ENCODE results near the gene ASF1A. TPM values are rescaled to one million over a fixed set of nuclear protein-coding genes. Genes with fewer than 3 reads are reported as not detected.

Gene ASF1A
- total RNA-seq, 1 experiment from 2014 or later, result 79.9 TPM

DNA sequence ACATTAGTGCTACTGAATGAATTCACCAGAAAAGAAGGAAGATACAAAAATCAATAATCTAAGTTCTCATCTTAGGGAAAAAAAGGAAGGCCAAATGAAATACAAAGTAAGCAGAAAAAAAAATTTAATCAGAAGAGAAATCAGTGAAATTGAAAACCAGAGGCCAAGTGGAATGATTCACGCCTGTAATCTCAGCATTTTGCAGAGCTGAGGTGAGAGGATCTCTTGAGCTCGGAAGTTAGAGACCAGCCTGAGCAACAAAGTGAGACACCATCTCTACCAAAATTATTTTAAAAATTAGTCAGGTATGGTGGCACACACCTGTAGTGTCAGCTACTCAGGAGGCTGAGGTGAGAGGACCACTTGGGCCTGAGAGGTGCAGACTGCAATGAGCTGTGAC lies 21.2 kb upstream of the ASF1A start:
- no peaks in the 10 kb centered on the region for H3K9me3 ChIP-seq (ENCODE audit: low read length)
- no peak overlapping the region for H2AFZ ChIP-seq (ENCODE audit: low read length)
- H3K79me2 ChIP-seq (ENCODE audit: low read length), result peaks cover 81% of the 10 kb centered on the region
- no peaks in the 10 kb centered on the region for H3K27me3 ChIP-seq (ENCODE audit: low read length)
- peaks cover 9% of the 10 kb centered on the region for H3K4me1 ChIP-seq (ENCODE audit: low read length)
- no peaks in the 10 kb centered on the region for H3K36me3 ChIP-seq (ENCODE audit: insufficient read depth, low read length)
- no peak overlapping the region for H3K4me3 ChIP-seq (ENCODE audit: low read length)
- no peak for DNase-seq
- H4K20me1 ChIP-seq (ENCODE audit: insufficient read depth, low read depth, low read length), result no peaks in the 10 kb centered on the region
- no peak overlapping the region for H3K9ac ChIP-seq (ENCODE audit: low read length)
- no peak overlapping the region for H3K4me2 ChIP-seq (ENCODE audit: low read depth, low read length, poor library complexity, severe bottlenecking)
- H3K27ac ChIP-seq (ENCODE audit: low read length), result no peak overlapping the region
- no peaks in the 10 kb centered on the region for H3K9me2 ChIP-seq (replicated peaks; ENCODE audit: insufficient read depth, low read length)

DNA sequence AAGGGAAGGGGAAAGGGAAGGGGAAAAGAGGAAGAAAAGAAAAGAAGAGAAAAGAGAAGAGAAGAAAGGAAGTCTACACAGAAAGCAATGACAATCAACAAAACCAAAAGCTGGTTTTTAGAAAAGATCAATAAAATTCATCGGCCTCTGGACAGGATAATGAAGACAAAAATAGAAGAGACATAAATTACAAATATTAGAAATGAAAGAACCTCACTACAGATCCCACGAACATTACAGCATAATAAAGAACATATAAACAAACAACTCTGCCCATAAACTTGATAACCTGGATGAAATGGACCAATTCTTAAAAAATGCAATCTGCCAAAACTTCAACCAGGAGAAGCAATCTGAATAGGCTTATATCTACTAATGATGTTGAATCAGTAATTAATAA lies 20.7 kb upstream of the ASF1A start:
- no peaks in the 10 kb centered on the region for H3K36me3 ChIP-seq (ENCODE audit: insufficient read depth, low read length)
- H3K4me1 ChIP-seq (ENCODE audit: low read length), result peaks cover 10% of the 10 kb centered on the region
- peaks cover 86% of the 10 kb centered on the region for H3K79me2 ChIP-seq (ENCODE audit: low read length)
- H3K4me2 ChIP-seq (ENCODE audit: low read depth, low read length, poor library complexity, severe bottlenecking), result no peak overlapping the region
- no peaks in the 10 kb centered on the region for H3K9me2 ChIP-seq (replicated peaks; ENCODE audit: insufficient read depth, low read length)
- no peaks in the 10 kb centered on the region for H4K20me1 ChIP-seq (ENCODE audit: insufficient read depth, low read depth, low read length)
- no peak overlapping the region for H3K9ac ChIP-seq (ENCODE audit: low read length)
- H3K27me3 ChIP-seq (ENCODE audit: low read length), result no peaks in the 10 kb centered on the region
- H3K4me3 ChIP-seq (ENCODE audit: low read length), result no peak overlapping the region
- H3K9me3 ChIP-seq (ENCODE audit: low read length), result no peaks in the 10 kb centered on the region
- H3K27ac ChIP-seq (ENCODE audit: low read length), result peak overlapping the region; percentile 21; the same call in 1 of the 2 replicates
- no peak overlapping the region for H2AFZ ChIP-seq (ENCODE audit: low read length)
- no peak for DNase-seq

DNA sequence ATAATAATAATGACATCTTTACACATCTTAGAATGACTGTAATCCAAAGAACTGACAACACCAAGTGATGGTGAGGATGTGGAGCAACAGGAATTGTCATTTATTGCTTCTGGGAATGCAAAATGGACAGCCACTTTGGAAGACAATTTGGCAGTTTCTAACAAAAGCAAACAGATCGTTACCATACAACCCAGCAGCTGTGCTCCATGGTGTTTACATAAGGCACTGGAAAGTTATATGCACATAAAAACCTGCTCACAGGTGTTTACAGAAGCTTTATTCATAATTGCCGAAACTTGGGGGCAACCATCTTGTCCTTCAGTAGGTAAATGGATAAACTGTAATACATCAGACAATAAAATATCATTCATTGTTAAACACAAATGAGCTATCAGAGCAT lies 18.3 kb upstream of the ASF1A start:
- H3K4me3 ChIP-seq (ENCODE audit: low read length), result no peak overlapping the region
- no peak overlapping the region for H3K4me2 ChIP-seq (ENCODE audit: low read depth, low read length, poor library complexity, severe bottlenecking)
- DNase-seq, result no peak
- peaks cover 31% of the 10 kb centered on the region for H3K4me1 ChIP-seq (ENCODE audit: low read length)
- no peak overlapping the region for H3K27ac ChIP-seq (ENCODE audit: low read length)
- no peaks in the 10 kb centered on the region for H3K9me3 ChIP-seq (ENCODE audit: low read length)
- H3K36me3 ChIP-seq (ENCODE audit: insufficient read depth, low read length), result no peaks in the 10 kb centered on the region
- H3K79me2 ChIP-seq (ENCODE audit: low read length), result peaks cover 94% of the 10 kb centered on the region
- H3K27me3 ChIP-seq (ENCODE audit: low read length), result no peaks in the 10 kb centered on the region
- H4K20me1 ChIP-seq (ENCODE audit: insufficient read depth, low read depth, low read length), result no peaks in the 10 kb centered on the region
- H2AFZ ChIP-seq (ENCODE audit: low read length), result no peak overlapping the region
- H3K9ac ChIP-seq (ENCODE audit: low read length), result no peak overlapping the region
- no peaks in the 10 kb centered on the region for H3K9me2 ChIP-seq (replicated peaks; ENCODE audit: insufficient read depth, low read length)

DNA sequence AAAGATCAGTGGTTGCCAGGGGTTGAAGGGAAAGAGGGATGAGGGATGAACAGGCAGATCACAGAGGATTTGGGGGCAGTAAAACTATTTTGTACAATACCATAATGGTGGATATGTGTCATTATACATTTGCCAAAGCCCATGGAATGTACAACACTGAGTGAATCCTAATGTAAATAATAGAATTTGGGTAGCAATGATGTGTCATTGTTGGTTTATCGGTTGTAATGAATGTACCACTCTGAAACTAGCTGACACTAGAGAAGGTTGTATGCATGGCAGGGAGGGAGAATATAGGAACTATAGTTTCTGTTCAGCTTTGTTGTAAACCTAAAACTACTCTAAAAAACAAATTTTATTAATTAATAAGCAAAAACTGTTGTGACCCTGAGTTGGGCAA lies 17.8 kb upstream of the ASF1A start:
- Histone ChIP-seq H3K4me2 (ENCODE audit: low read depth, low read length, poor library complexity, severe bottlenecking) (no peak overlapping the region), H2AFZ (ENCODE audit: low read length) (no peak overlapping the region), H4K20me1 (ENCODE audit: insufficient read depth, low read depth, low read length) (no peaks in the 10 kb centered on the region), H3K27ac (ENCODE audit: low read length) (no peak overlapping the region), H3K9me2 (replicated peaks; ENCODE audit: insufficient read depth, low read length) (no peaks in the 10 kb centered on the region), H3K9me3 (ENCODE audit: low read length) (no peaks in the 10 kb centered on the region), H3K79me2 (ENCODE audit: low read length) (peaks cover 94% of the 10 kb centered on the region), H3K9ac (ENCODE audit: low read length) (no peak overlapping the region), H3K36me3 (ENCODE audit: insufficient read depth, low read length) (no peaks in the 10 kb centered on the region), H3K4me3 (ENCODE audit: low read length) (no peak overlapping the region), H3K4me1 (ENCODE audit: low read length) (peaks cover 36% of the 10 kb centered on the region), H3K27me3 (ENCODE audit: low read length) (no peaks in the 10 kb centered on the region)
- no peak for DNase-seq

DNA sequence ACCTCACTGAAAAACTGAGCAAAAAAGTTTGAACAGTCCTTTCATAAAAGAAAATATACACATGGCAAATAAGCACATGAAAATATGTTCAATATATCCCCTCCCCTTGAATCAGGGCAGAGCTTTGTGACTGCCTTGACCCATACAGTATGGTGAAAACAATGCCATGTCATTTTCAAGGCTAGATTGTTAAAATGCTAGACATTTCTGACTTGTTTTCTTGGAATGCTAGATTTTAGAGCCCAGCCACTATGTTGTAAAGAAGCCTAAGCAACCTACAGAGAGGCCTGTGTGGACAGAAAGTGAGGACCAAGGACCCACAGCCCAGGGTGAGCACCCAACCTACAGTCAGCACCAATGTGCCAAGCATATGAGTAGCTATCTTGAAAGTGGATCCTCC lies 17.1 kb upstream of the ASF1A start:
- no peaks in the 10 kb centered on the region for H3K36me3 ChIP-seq (ENCODE audit: insufficient read depth, low read length)
- H2AFZ ChIP-seq (ENCODE audit: low read length), result no peak overlapping the region
- no peak overlapping the region for H3K9ac ChIP-seq (ENCODE audit: low read length)
- H3K9me3 ChIP-seq (ENCODE audit: low read length), result no peaks in the 10 kb centered on the region
- H3K4me2 ChIP-seq (ENCODE audit: low read depth, low read length, poor library complexity, severe bottlenecking), result no peak overlapping the region
- no peaks in the 10 kb centered on the region for H3K9me2 ChIP-seq (replicated peaks; ENCODE audit: insufficient read depth, low read length)
- H3K27ac ChIP-seq (ENCODE audit: low read length), result no peak overlapping the region
- H3K4me1 ChIP-seq (ENCODE audit: low read length), result peaks cover 42% of the 10 kb centered on the region
- no peak overlapping the region for H3K4me3 ChIP-seq (ENCODE audit: low read length)
- no peaks in the 10 kb centered on the region for H4K20me1 ChIP-seq (ENCODE audit: insufficient read depth, low read depth, low read length)
- H3K27me3 ChIP-seq (ENCODE audit: low read length), result no peaks in the 10 kb centered on the region
- peaks cover 94% of the 10 kb centered on the region for H3K79me2 ChIP-seq (ENCODE audit: low read length)
- no peak for DNase-seq

DNA sequence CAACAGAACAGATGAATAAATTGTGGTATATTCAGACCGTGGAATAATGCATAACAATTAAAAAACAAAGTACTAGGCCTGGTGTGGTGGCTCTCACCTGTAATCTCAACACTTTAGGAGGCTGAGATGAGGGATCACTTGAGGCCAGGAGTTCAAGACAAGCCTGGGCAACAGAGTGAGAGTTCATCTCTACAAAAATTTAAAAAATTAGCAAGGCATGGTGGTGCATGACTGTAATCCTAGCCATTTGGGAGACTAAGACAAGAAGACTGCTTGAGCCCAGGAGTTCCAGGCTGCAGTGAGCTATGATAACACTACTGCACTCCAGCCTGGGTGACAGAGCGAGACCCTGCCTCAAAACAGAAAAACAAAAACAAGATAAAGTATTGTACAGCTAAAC lies 16.1 kb upstream of the ASF1A start:
- H3K4me1 ChIP-seq (ENCODE audit: low read length), result peaks cover 52% of the 10 kb centered on the region
- H3K4me3 ChIP-seq (ENCODE audit: low read length), result no peak overlapping the region
- no peaks in the 10 kb centered on the region for H3K36me3 ChIP-seq (ENCODE audit: insufficient read depth, low read length)
- no peaks in the 10 kb centered on the region for H3K9me3 ChIP-seq (ENCODE audit: low read length)
- H3K4me2 ChIP-seq (ENCODE audit: low read depth, low read length, poor library complexity, severe bottlenecking), result no peak overlapping the region
- H3K9me2 ChIP-seq (replicated peaks; ENCODE audit: insufficient read depth, low read length), result no peaks in the 10 kb centered on the region
- peak overlapping the region; percentile 27; the same call in 1 of the 2 replicates for H3K27ac ChIP-seq (ENCODE audit: low read length)
- DNase-seq, result no peak
- H3K27me3 ChIP-seq (ENCODE audit: low read length), result no peaks in the 10 kb centered on the region
- H3K79me2 ChIP-seq (ENCODE audit: low read length), result peaks cover 94% of the 10 kb centered on the region
- H3K9ac ChIP-seq (ENCODE audit: low read length), result no peak overlapping the region
- no peaks in the 10 kb centered on the region for H4K20me1 ChIP-seq (ENCODE audit: insufficient read depth, low read depth, low read length)
- no peak overlapping the region for H2AFZ ChIP-seq (ENCODE audit: low read length)

DNA sequence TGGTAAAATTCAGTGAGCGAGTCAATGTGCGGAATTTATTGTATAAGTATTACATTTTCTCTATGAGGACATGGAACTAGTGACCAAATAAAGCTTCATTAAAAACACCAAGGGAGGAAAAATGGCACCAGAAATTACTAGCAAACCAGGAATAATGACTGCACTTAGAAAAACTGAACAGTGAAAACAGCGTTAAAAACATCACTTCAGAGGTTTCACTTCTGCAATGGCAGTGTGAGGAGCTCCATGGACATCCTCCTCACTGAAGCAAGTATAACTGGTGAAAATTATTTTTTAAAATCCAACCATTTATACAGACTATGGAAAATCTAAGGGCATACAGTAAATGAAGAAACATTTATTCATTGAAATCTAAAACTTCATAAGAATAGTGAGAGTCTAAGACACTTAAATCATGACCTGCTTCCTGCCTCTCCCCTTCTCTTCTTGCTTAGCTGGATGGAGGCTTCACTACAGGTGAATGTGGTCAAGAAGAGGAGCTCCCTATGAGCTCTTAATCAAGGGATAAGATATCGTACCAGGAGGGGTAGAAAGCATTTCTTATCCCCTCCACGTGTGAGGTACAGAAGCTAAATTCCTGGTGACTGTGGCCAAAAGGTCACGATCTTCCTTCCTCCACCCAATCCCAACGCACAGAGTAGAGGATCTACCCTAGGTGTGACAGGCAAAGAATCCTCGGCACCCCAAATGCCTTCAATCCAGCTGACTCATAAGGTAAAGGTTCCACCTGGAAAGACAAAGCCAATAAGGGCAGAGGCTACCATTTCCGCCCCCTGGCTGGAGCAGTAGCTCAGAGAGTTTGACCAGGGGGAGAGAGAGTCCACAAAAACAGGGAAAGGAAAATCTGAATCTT lies 12.3 kb upstream of the ASF1A start:
- Histone ChIP-seq H3K4me3 (ENCODE audit: low read length) (peak overlapping the region; percentile 59), H4K20me1 (ENCODE audit: insufficient read depth, low read depth, low read length) (no peaks in the 10 kb centered on the region), H3K27me3 (ENCODE audit: low read length) (no peaks in the 10 kb centered on the region), H3K27ac (ENCODE audit: low read length) (peak overlapping the region; percentile 85), H3K9me3 (ENCODE audit: low read length) (no peaks in the 10 kb centered on the region), H2AFZ (ENCODE audit: low read length) (no peak overlapping the region), H3K9me2 (replicated peaks; ENCODE audit: insufficient read depth, low read length) (no peaks in the 10 kb centered on the region), H3K36me3 (ENCODE audit: insufficient read depth, low read length) (no peaks in the 10 kb centered on the region), H3K4me1 (ENCODE audit: low read length) (peaks cover 82% of the 10 kb centered on the region), H3K9ac (ENCODE audit: low read length) (peak overlapping the region; percentile 65), H3K79me2 (ENCODE audit: low read length) (peaks cover 98% of the 10 kb centered on the region), H3K4me2 (ENCODE audit: low read depth, low read length, poor library complexity, severe bottlenecking) (peak overlapping the region; percentile 88)
- DNase-seq, result peak; percentile 80

DNA sequence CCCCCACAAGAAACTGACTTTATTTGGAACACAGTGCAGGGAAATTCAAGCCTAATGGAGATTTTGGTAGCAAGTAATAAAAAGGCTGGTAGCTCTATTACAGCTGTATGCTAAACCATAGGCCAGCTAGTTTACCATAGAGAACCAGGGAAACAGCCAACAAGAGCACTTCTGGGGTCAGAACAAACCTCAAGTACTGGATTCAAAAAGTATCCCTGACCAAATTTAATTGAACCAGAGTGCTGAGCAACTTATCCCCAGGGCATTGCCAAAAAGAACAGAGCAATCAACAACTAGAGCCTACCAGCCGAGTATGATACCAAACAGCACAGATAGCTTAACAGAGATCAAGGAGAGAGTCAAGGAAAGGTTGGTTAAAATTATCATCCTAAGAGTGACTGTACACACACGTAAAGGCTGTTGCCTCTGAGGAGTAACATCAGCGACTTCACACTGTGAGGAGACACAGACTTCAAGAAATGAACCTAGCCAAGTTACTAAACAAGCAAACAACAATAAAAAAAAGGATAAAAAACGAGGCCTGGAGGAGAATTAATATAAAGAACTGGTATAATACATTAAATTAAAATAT lies 11.5 kb upstream of the ASF1A start:
- Histone ChIP-seq H3K9me2 (replicated peaks; ENCODE audit: insufficient read depth, low read length) (no peaks in the 10 kb centered on the region), H3K79me2 (ENCODE audit: low read length) (peaks cover 98% of the 10 kb centered on the region), H3K27me3 (ENCODE audit: low read length) (no peaks in the 10 kb centered on the region), H3K4me3 (ENCODE audit: low read length) (peak overlapping the region; percentile 59; the same call in 1 of the 2 replicates), H3K36me3 (ENCODE audit: insufficient read depth, low read length) (no peaks in the 10 kb centered on the region), H3K9ac (ENCODE audit: low read length) (peak overlapping the region; percentile 65), H3K4me2 (ENCODE audit: low read depth, low read length, poor library complexity, severe bottlenecking) (peak overlapping the region; percentile 88), H3K27ac (ENCODE audit: low read length) (peak overlapping the region; percentile 85), H3K4me1 (ENCODE audit: low read length) (peaks cover 85% of the 10 kb centered on the region), H3K9me3 (ENCODE audit: low read length) (no peaks in the 10 kb centered on the region), H4K20me1 (ENCODE audit: insufficient read depth, low read depth, low read length) (no peaks in the 10 kb centered on the region), H2AFZ (ENCODE audit: low read length) (no peak overlapping the region)
- DNase-seq, result peak; percentile 56
